Neuronal stem cell (in vitro differentiated cells): ENCODE data around the gene MEF2C.
"Not testable (repeated sequence)": the region's sequence is repeated elsewhere in the genome, so short reads cannot be mapped to it uniquely, and the experiment has no call there.

Experiments
- DNase-seq: peaks from one replicate; pipeline ENCODE4 v3.0.0-alpha.2; 2013; ENCODE audit warnings: low spot score
- H2AFZ ChIP-seq: one replicate; pipeline ENCODE4 v1.6.1; 2013; ENCODE audit warnings: mild to moderate bottlenecking, low read length, inconsistent platforms
- H2AK5ac ChIP-seq: 2 replicates; pipeline ENCODE4 v1.6.1; 2013; ENCODE audit warnings: low read depth, mild to moderate bottlenecking, inconsistent platforms, low read length, moderate library complexity, mixed read lengths
- H2BK120ac ChIP-seq: 2 replicates; pipeline ENCODE4 v1.6.1; 2013; ENCODE audit warnings: low read depth, mild to moderate bottlenecking, inconsistent platforms, low read length, moderate library complexity, mixed read lengths
- H2BK12ac ChIP-seq: one replicate; pipeline ENCODE4 v1.6.1; 2013; ENCODE audit warnings: low read length, inconsistent platforms
- H2BK15ac ChIP-seq: 2 replicates; pipeline ENCODE4 v1.6.1; 2013; ENCODE audit warnings: mild to moderate bottlenecking, low read length, inconsistent platforms, mixed read lengths
- H2BK5ac ChIP-seq: one replicate; pipeline ENCODE4 v1.6.1; 2013; ENCODE audit warnings: inconsistent platforms, mild to moderate bottlenecking, low read length, moderate library complexity
- H3K14ac ChIP-seq: one replicate; pipeline ENCODE4 v1.6.1; 2013; ENCODE audit warnings: low read length, inconsistent platforms
- H3K18ac ChIP-seq: 2 replicates; pipeline ENCODE4 v1.6.1; 2013; ENCODE audit warnings: low read length, inconsistent platforms
- H3K23ac ChIP-seq: 2 replicates; pipeline ENCODE4 v1.6.1; 2013; ENCODE audit warnings: low read depth, mild to moderate bottlenecking, mixed read lengths, low read length, inconsistent platforms; ENCODE audit not compliant: poor library complexity
- H3K27ac ChIP-seq: replicated peaks from 3 replicates; pipeline ENCODE4 v1.5.1; 2013; ENCODE audit warnings: low read length, inconsistent platforms
- H3K27me3 ChIP-seq, 3 experiments: 2 replicates each; pipeline ENCODE4 v1.6.1; 2013; ENCODE audit warnings: low read length in 3 of 3, mild to moderate bottlenecking in 2 of 3, inconsistent platforms in 1 of 3, low read depth in 1 of 3, mixed read lengths in 1 of 3, moderate library complexity in 1 of 3; ENCODE audit not compliant: control insufficient read depth in 3 of 3, insufficient read depth in 3 of 3
- H3K36me3 ChIP-seq, 2 donors: replicated peaks in 1 of 2; 2 replicates each; pipeline ENCODE4 v1.6.1; 2013; ENCODE audit warnings: low read length in 2 of 2; ENCODE audit not compliant: control insufficient read depth in 2 of 2, insufficient read depth in 2 of 2
- H3K4ac ChIP-seq: 2 replicates; pipeline ENCODE4 v1.6.1; 2013; ENCODE audit warnings: inconsistent platforms, mild to moderate bottlenecking, low read length, moderate library complexity
- H3K4me1 ChIP-seq, 2 donors: 1 replicate in 1 of 2; 2 replicates in 1 of 2; pipeline ENCODE4 v1.6.1; 2013; ENCODE audit warnings: low read length in 2 of 2, low read depth in 1 of 2; ENCODE audit not compliant: control insufficient read depth in 2 of 2, insufficient read depth in 1 of 2
- H3K4me2 ChIP-seq: one replicate; pipeline ENCODE4 v1.6.1; 2013; ENCODE audit warnings: mild to moderate bottlenecking, low read length, inconsistent platforms; ENCODE audit not compliant: insufficient read depth, poor library complexity, severe bottlenecking
- H3K4me3 ChIP-seq, 2 donors: 2 replicates each; pipeline ENCODE4 v1.5.1; 2013; ENCODE audit warnings: low read length in 2 of 2, mild to moderate bottlenecking in 2 of 2, inconsistent platforms in 1 of 2, moderate library complexity in 1 of 2
- H3K79me1 ChIP-seq: one replicate; pipeline ENCODE4 v1.6.1; 2013; ENCODE audit warnings: low read depth, mild to moderate bottlenecking, inconsistent platforms, low read length, moderate library complexity
- H3K9ac ChIP-seq: one replicate; pipeline ENCODE4 v1.6.1; 2013; ENCODE audit warnings: mild to moderate bottlenecking, low read depth, low read length, inconsistent platforms; ENCODE audit not compliant: poor library complexity
- H3K9me3 ChIP-seq, 2 donors: replicated peaks in 1 of 2; 2 replicates each; pipeline versions ENCODE3 to v1.6.1; 2013; ENCODE audit warnings: low read length in 2 of 2, mild to moderate bottlenecking in 2 of 2, inconsistent platforms in 1 of 2, low read depth in 1 of 2, mixed read lengths in 1 of 2, moderate library complexity in 1 of 2; ENCODE audit not compliant: control insufficient read depth in 2 of 2, insufficient read depth in 1 of 2
- H4K8ac ChIP-seq: one replicate; pipeline ENCODE4 v1.6.1; 2013; ENCODE audit warnings: low read depth, mild to moderate bottlenecking, inconsistent platforms, low read length, moderate library complexity
- H4K91ac ChIP-seq: one replicate; pipeline ENCODE4 v1.6.1; 2013; ENCODE audit warnings: low read length, low read depth, mild to moderate bottlenecking, inconsistent platforms; ENCODE audit not compliant: poor library complexity
- WGBS, 2 donors: extraction: QIAGEN DNeasy Blood & Tissue Kit; methylation state at CpG; one replicate each; pipeline ENCODE4 v1.1.7; 2013; ENCODE audit warnings: missing lambda C conversion rate in 2 of 2, mixed read lengths in 1 of 2; ENCODE audit not compliant: insufficient read length in 2 of 2, insufficient replicate concordance in 1 of 2; ENCODE audit errors: extremely low coverage in 2 of 2; 5-methylcytosine and 5-hydroxymethylcytosine counted together

The MEF2C gene

GRCh38 chr5:88901077-88901476 is 18.1 kb upstream of the MEF2C start:
- H2BK15ac ChIP-seq, H2BK12ac ChIP-seq, H3K18ac ChIP-seq, H2AK5ac ChIP-seq, H3K4me3 ChIP-seq, H3K9me3 ChIP-seq, DNase-seq, H3K36me3 ChIP-seq, H2BK5ac ChIP-seq, H3K27me3 ChIP-seq, H3K4me2 ChIP-seq, H3K27ac ChIP-seq, H4K8ac ChIP-seq, H3K4me1 ChIP-seq, H3K79me1 ChIP-seq, H3K9ac ChIP-seq, H3K4ac ChIP-seq, H3K23ac ChIP-seq, H4K91ac ChIP-seq, H2AFZ ChIP-seq, H3K14ac ChIP-seq, H2BK120ac ChIP-seq: not testable (repeated sequence)

GRCh38 chr5:88899096-88899737 is 16.2 kb upstream of the MEF2C start:
- Histone ChIP-seq H2AFZ (no peak overlapping the region), H2BK120ac (no peak overlapping the region), H2BK5ac (no peak overlapping the region), H3K27me3 (no peaks in the 10 kb centered on the region), H3K4ac (no peak overlapping the region), H3K9me3 (no peaks in the 10 kb centered on the region), H2BK12ac (no peak overlapping the region), H3K18ac (no peak overlapping the region), H4K91ac (no peak overlapping the region), H3K4me2 (no peak overlapping the region), H3K27ac (no peak overlapping the region), H3K79me1 (no peaks in the 10 kb centered on the region), H3K9ac (no peak overlapping the region), H3K4me1 (peaks cover 3 to 5% of the 10 kb centered on the region in 2 donors), H4K8ac (no peak overlapping the region), H3K4me3 (no peak overlapping the region), H2BK15ac (no peak overlapping the region), H3K14ac (no peak overlapping the region), H3K23ac (no peak overlapping the region), H2AK5ac (no peak overlapping the region), H3K36me3 (no peaks in the 10 kb centered on the region)
- DNase-seq, result no peak
- no CpG with 5 or more reads among the region's 2 CpGs for WGBS, 2 donors

- H2AK5ac ChIP-seq, result no peak overlapping the region
- H2BK12ac ChIP-seq, result no peak overlapping the region
- no peaks in the 10 kb centered on the region for H3K9me3 ChIP-seq
- H3K23ac ChIP-seq, result no peak overlapping the region
- WGBS, 2 donors, result no CpG with 5 or more reads among the region's 1 CpG
- no peak overlapping the region for H3K14ac ChIP-seq
- H3K27ac ChIP-seq, result no peak overlapping the region
- no peaks in the 10 kb centered on the region for H3K27me3 ChIP-seq
- peaks cover 5 to 6% of the 10 kb centered on the region in 2 donors for H3K4me1 ChIP-seq
- no peak for DNase-seq
- no peak overlapping the region for H3K4ac ChIP-seq
- H2BK120ac ChIP-seq, result no peak overlapping the region
- H3K79me1 ChIP-seq, result no peaks in the 10 kb centered on the region
- no peak overlapping the region for H3K4me3 ChIP-seq
- H4K8ac ChIP-seq, result no peak overlapping the region
- H2BK5ac ChIP-seq, result no peak overlapping the region
- H2BK15ac ChIP-seq, result no peak overlapping the region
- no peaks in the 10 kb centered on the region for H3K36me3 ChIP-seq
- no peak overlapping the region for H3K4me2 ChIP-seq
- no peak overlapping the region for H3K18ac ChIP-seq
- no peak overlapping the region for H3K9ac ChIP-seq
- H4K91ac ChIP-seq, result no peak overlapping the region
- no peak overlapping the region for H2AFZ ChIP-seq
Measured at GRCh38 chr5:88897748-88898147, 14.8 kb upstream of the MEF2C start.

- H2BK15ac ChIP-seq, result no peak overlapping the region
- no peak overlapping the region for H2BK120ac ChIP-seq
- no peak overlapping the region for H4K91ac ChIP-seq
- H3K14ac ChIP-seq, result no peak overlapping the region
- H3K27me3 ChIP-seq, result no peaks in the 10 kb centered on the region
- no peak overlapping the region for H3K18ac ChIP-seq
- no peaks in the 10 kb centered on the region for H3K79me1 ChIP-seq
- no peak overlapping the region for H3K23ac ChIP-seq
- H3K4ac ChIP-seq, result no peak overlapping the region
- H3K9ac ChIP-seq, result no peak overlapping the region
- no peak overlapping the region for H3K27ac ChIP-seq
- no peak for DNase-seq
- H2BK5ac ChIP-seq, result no peak overlapping the region
- H3K4me1 ChIP-seq, result peaks cover 7 to 10% of the 10 kb centered on the region in 2 donors
- no peak overlapping the region for H2BK12ac ChIP-seq
- H3K36me3 ChIP-seq, result no peaks in the 10 kb centered on the region
- no CpG with 5 or more reads among the region's 10 CpGs for WGBS, 2 donors
- H2AFZ ChIP-seq, result no peak overlapping the region
- H3K4me3 ChIP-seq, result no peak overlapping the region
- H3K4me2 ChIP-seq, result no peak overlapping the region
- H2AK5ac ChIP-seq, result no peak overlapping the region
- H4K8ac ChIP-seq, result no peak overlapping the region
- no peaks in the 10 kb centered on the region for H3K9me3 ChIP-seq
Measured at GRCh38 chr5:88895681-88896501, 12.9 kb upstream of the MEF2C start.
